GM23338 (cell line): Measurements from ENCODE around the gene GALM. TPM values are rescaled to one million over a fixed set of nuclear protein-coding genes. Genes with fewer than 3 reads are reported as not detected.
"Not testable (repeated sequence)": the region's sequence is repeated elsewhere in the genome, so short reads cannot be mapped to it uniquely, and the experiment has no call there.

Experiments used
- ATAC-seq: fragments of 200-7000 bp; cut with Tn5 transposase; 3 replicates; pipeline ENCODE4 v1.9.1; 2020
- DNase-seq: peaks from one replicate; pipeline ENCODE4 v3.0.0-alpha.2; 2015; ENCODE audit warnings: low spot score
- H2AFZ ChIP-seq: fragments of 200-600 bp; sonication (generic); 2 replicates; pipeline ENCODE4 v1.8.0; 2016; ENCODE audit warnings: antibody characterized with exemption, mild to moderate bottlenecking, moderate library complexity
- H3F3A ChIP-seq: fragments of 200-600 bp; sonication (generic); replicated peaks from 2 replicates; pipeline ENCODE4 v1.8.0; 2017; ENCODE audit warnings: antibody characterized with exemption, mixed run types, low read depth
- H3K27ac ChIP-seq: fragments of 200-600 bp; sonication (generic); 2 replicates; pipeline ENCODE4 v1.6.1; 2016; ENCODE audit warnings: low read depth
- H3K27me3 ChIP-seq: fragments of 200-600 bp; sonication (generic); 2 replicates; pipeline ENCODE4 v1.8.0; 2016; ENCODE audit warnings: mild to moderate bottlenecking, mixed run types, moderate library complexity; ENCODE audit not compliant: insufficient read depth
- H3K36me3 ChIP-seq: fragments of 200-600 bp; sonication (generic); 2 replicates; pipeline ENCODE4 v1.8.0; 2016; ENCODE audit warnings: mild to moderate bottlenecking; ENCODE audit not compliant: insufficient read depth
- H3K4me1 ChIP-seq: fragments of 200-600 bp; sonication (generic); 2 replicates; pipeline ENCODE4 v1.8.0; 2016; ENCODE audit warnings: mild to moderate bottlenecking, moderate library complexity; ENCODE audit not compliant: insufficient read depth
- H3K4me2 ChIP-seq: fragments of 200-600 bp; sonication (generic); 2 replicates; pipeline ENCODE4 v1.7.1; 2017; ENCODE audit warnings: mixed run types
- H3K4me3 ChIP-seq: fragments of 200-600 bp; sonication (generic); 2 replicates; pipeline ENCODE4 v1.6.1; 2016; ENCODE audit warnings: mixed run types
- H3K79me2 ChIP-seq: fragments of 200-600 bp; sonication (generic); replicated peaks from 2 replicates; pipeline ENCODE4 v1.8.0; 2017; ENCODE audit warnings: mild to moderate bottlenecking; ENCODE audit not compliant: insufficient read depth
- H3K9me2 ChIP-seq: fragments of 200-600 bp; sonication (generic); 2 replicates; pipeline ENCODE4 v1.8.0; 2017; ENCODE audit not compliant: insufficient read depth
- H4K20me1 ChIP-seq: fragments of 200-600 bp; sonication (generic); replicated peaks from 2 replicates; pipeline ENCODE4 v1.8.0; 2017; ENCODE audit warnings: mild to moderate bottlenecking; ENCODE audit not compliant: insufficient read depth
- H3K27ac Mint-ChIP-seq: 2 replicates; pipeline ENCODE4 v1.8.0; 2020; ENCODE audit warnings: inconsistent platforms, mild to moderate bottlenecking, moderate library complexity, mixed read lengths
- H3K27me3 Mint-ChIP-seq: 3 replicates; pipeline ENCODE4 v1.8.0; 2022; ENCODE audit warnings: low read depth, mild to moderate bottlenecking, moderate library complexity, mixed read lengths, inconsistent platforms; ENCODE audit not compliant: insufficient read depth, poor library complexity
- H3K36me3 Mint-ChIP-seq: 3 replicates; pipeline ENCODE4 v1.8.0; 2021; ENCODE audit warnings: low read depth, mild to moderate bottlenecking, inconsistent platforms, moderate library complexity, mixed read lengths
- H3K4me1 Mint-ChIP-seq: 3 replicates; pipeline ENCODE4 v1.8.0; 2020; ENCODE audit warnings: mild to moderate bottlenecking, inconsistent platforms, mixed read lengths
- H3K4me3 Mint-ChIP-seq: 3 replicates; pipeline ENCODE4 v1.8.0; 2021; ENCODE audit warnings: moderate library complexity, mild to moderate bottlenecking, inconsistent platforms, mixed read lengths
- H3K9me3 Mint-ChIP-seq: 3 replicates; pipeline ENCODE4 v1.8.0; 2020; ENCODE audit warnings: moderate library complexity, mild to moderate bottlenecking, inconsistent platforms, mixed read lengths
- CREB1 ChIP-seq: fragments of 250-450 bp; sonication (Bioruptor Pico); IDR thresholded peaks from 2 replicates; pipeline ENCODE4 v1.5.0; 2020; ENCODE audit warnings: low read depth, mild to moderate bottlenecking, moderate library complexity
- EZH2phosphoT487 ChIP-seq: fragments of 200-600 bp; sonication (generic); IDR thresholded peaks from one replicate; pipeline ENCODE4 v1.8.1; 2018; ENCODE audit warnings: antibody characterized with exemption; ENCODE audit not compliant: unreplicated experiment
- ZNF114 ChIP-seq: fragments of 250-450 bp; sonication (Bioruptor Pico); IDR thresholded peaks from 2 replicates; pipeline ENCODE4 v1.5.0; 2020; ENCODE audit warnings: mild to moderate bottlenecking, moderate library complexity
- ZNF331 ChIP-seq: fragments of 250-450 bp; sonication (Bioruptor Pico); IDR thresholded peaks from 2 replicates; pipeline ENCODE4 v1.5.0; 2020; ENCODE audit warnings: low read depth, mild to moderate bottlenecking, moderate library complexity
- ZNF462 ChIP-seq: fragments of 250-450 bp; sonication (Bioruptor Pico); IDR thresholded peaks from 2 replicates; pipeline ENCODE4 v1.5.0; 2020; ENCODE audit warnings: mild to moderate bottlenecking, moderate library complexity
- polyA plus RNA-seq: library from polyadenylated mRNA; unstranded; fragments of >200 nt; fragmentation: Nextera tagmentation; extraction: Ambion mirVana; gene quantifications from 2 replicates; pipeline ENCODE4 v1.2.1, GENCODE V29; 2016
- total RNA-seq: library from RNA; depleted of rRNA; stranded (reverse); fragments of >200 nt; shearing (Covaris generic); gene quantifications from 2 replicates; pipeline ENCODE4 v1.2.3, GENCODE V29; 2014

The GALM gene
- total and polyA plus RNA-seq, 2 experiments from 2014 or later = 9.3 to 21.6 TPM

GRCh38 chr2:38676681-38677080, 10.8 kb downstream of the GALM start (continued):
- TF ChIP-seq ZNF462 (CRISPR knock-in tag) (no peak), CREB1 (no peak)

- H2AFZ ChIP-seq, H3K4me3 Mint-ChIP-seq, H3K4me1 Mint-ChIP-seq, H3K79me2 ChIP-seq, H3K9me2 ChIP-seq, H3K27me3 ChIP-seq, DNase-seq, H4K20me1 ChIP-seq, ATAC-seq, H3K4me3 ChIP-seq, H3K27ac ChIP-seq, H3K27ac Mint-ChIP-seq, H3K9me3 Mint-ChIP-seq, H3K4me1 ChIP-seq, H3K4me2 ChIP-seq, H3K27me3 Mint-ChIP-seq, H3K36me3 ChIP-seq, H3F3A ChIP-seq: not testable (repeated sequence)
- H3K36me3 Mint-ChIP-seq = peaks cover 28% of the 10 kb centered on the region
Measured at GRCh38 chr2:38680868-38681267, 15.0 kb downstream of the GALM start.

- Mint-ChIP-seq H3K36me3 (peaks cover 19% of the 10 kb centered on the region), H3K27me3 (peaks cover 4% of the 10 kb centered on the region), H3K9me3 (no peaks in the 10 kb centered on the region), H3K27ac (no peak overlapping the region), H3K4me3 (no peak overlapping the region), H3K4me1 (peaks cover 4% of the 10 kb centered on the region; the same call in 2 of the 3 replicates)
- Histone ChIP-seq H3K9me2 (no peaks in the 10 kb centered on the region), H3K4me3 (no peak overlapping the region), H3K79me2 (no peaks in the 10 kb centered on the region), H3K36me3 (peaks cover 4% of the 10 kb centered on the region; the same call in 1 of the 2 replicates), H3K27ac (no peak overlapping the region), H3K4me2 (no peak overlapping the region), H3K27me3 (no peaks in the 10 kb centered on the region), H3F3A (no peaks in the 10 kb centered on the region), H4K20me1 (no peaks in the 10 kb centered on the region), H3K4me1 (no peaks in the 10 kb centered on the region), H2AFZ (no peak overlapping the region)
- no peak for ATAC-seq
- no peak for DNase-seq
- no peak for TF ChIP-seq ZNF331 (CRISPR knock-in tag)
- no peak for TF ChIP-seq ZNF114 (CRISPR knock-in tag)
- no peak for TF ChIP-seq EZH2phosphoT487
- TF ChIP-seq CREB1 = no peak
Measured at GRCh38 chr2:38682008-38682575, 16.2 kb downstream of the GALM start.
